Ishikawa (cell line): ENCODE measurements around the gene NOTCH3.

Experiments used
- CEBPB ChIP-seq: IDR thresholded peaks from 2 replicates; pipeline ENCODE4 v1.6.1; 2012
- CREB1 ChIP-seq: IDR thresholded peaks from 2 replicates; pipeline ENCODE4 v1.6.1; 2012; ENCODE audit warnings: low read depth
- EP300 ChIP-seq: IDR thresholded peaks from 2 replicates; pipeline ENCODE4 v1.6.1; 2012; ENCODE audit warnings: borderline replicate concordance
- FOXM1 ChIP-seq: IDR thresholded peaks from 2 replicates; pipeline ENCODE4 v1.6.1; 2012; ENCODE audit warnings: low read depth, borderline replicate concordance
- NFIC ChIP-seq: IDR thresholded peaks from 2 replicates; pipeline ENCODE4 v1.6.1; 2012
- RAD21 ChIP-seq: IDR thresholded peaks from 2 replicates; pipeline ENCODE4 v1.6.1; 2012; ENCODE audit warnings: low read depth
- REST ChIP-seq: IDR thresholded peaks from 2 replicates; pipeline ENCODE4 v1.6.1; 2012; ENCODE audit warnings: low read depth, mild to moderate bottlenecking
- TAF1 ChIP-seq: IDR thresholded peaks from 2 replicates; pipeline ENCODE4 v1.6.1; 2012; ENCODE audit warnings: low read depth, mild to moderate bottlenecking
- TEAD4 ChIP-seq: IDR thresholded peaks from 2 replicates; pipeline ENCODE4 v1.6.1; 2012
- USF1 ChIP-seq: IDR thresholded peaks from 2 replicates; pipeline ENCODE4 v1.6.1; 2012
- YY1 ChIP-seq: IDR thresholded peaks from 2 replicates; pipeline ENCODE4 v1.6.1; 2012; ENCODE audit warnings: low read depth
- ZBTB7A ChIP-seq: IDR thresholded peaks from 2 replicates; pipeline ENCODE4 v1.6.1; 2012; ENCODE audit warnings: low read depth

- TF ChIP-seq RAD21 (no peak), FOXM1 (no peak), EP300 (no peak), USF1 (no peak), TEAD4 (no peak), TAF1 (no peak), YY1 (no peak), CEBPB (no peak), REST (no peak), CREB1 (no peak), NFIC (no peak), ZBTB7A (no peak)
These were observed 64.4 kb downstream of the NOTCH3 start for GRCh38 chr19:15136234-15136954.
